Activated CD8-positive, alpha-beta T cell treated with anti-CD3 and anti-CD28 coated beads for 36 hours (primary cell): ENCODE measurements around the gene OR2A2. TPM values are rescaled to one million over a fixed set of nuclear protein-coding genes. Genes with fewer than 3 reads are reported as not detected.

Experiments used
- ATAC-seq: fragments of 200-7000 bp; cut with Tn5 transposase; one replicate; pipeline ENCODE4 v1.10.0; 2021; ENCODE audit warnings: mild to moderate bottlenecking, moderate library complexity
- CTCF ChIA-PET: fragments of 350-600 bp; sonication (Branson Sonifier 250); formaldehyde crosslinking; loops from one replicate; lab custom pipeline; 2021; ENCODE audit warnings: antibody characterized with exemption; lab: Charles Lee
- POLR2A ChIA-PET: fragments of 350-600 bp; sonication (Branson Sonifier 250); formaldehyde crosslinking; loops from one replicate; lab custom pipeline; 2021; ENCODE audit warnings: antibody characterized with exemption; lab: Charles Lee
- DNase-seq: peaks from one replicate; pipeline ENCODE4 v3.0.0-alpha.2; 2020
- H3K27ac Mint-ChIP-seq: one replicate; pipeline ENCODE4 v1.8.0; 2021; ENCODE audit warnings: mild to moderate bottlenecking, mixed read lengths
- H3K27me3 Mint-ChIP-seq: one replicate; pipeline ENCODE4 v1.8.0; 2021; ENCODE audit warnings: mixed read lengths
- H3K36me3 Mint-ChIP-seq: one replicate; pipeline ENCODE4 v1.8.0; 2021; ENCODE audit warnings: low read depth, mixed read lengths
- H3K4me1 Mint-ChIP-seq: one replicate; pipeline ENCODE4 v1.8.0; 2021; ENCODE audit warnings: low read depth, mixed read lengths
- H3K4me3 Mint-ChIP-seq: one replicate; pipeline ENCODE4 v1.8.0; 2021; ENCODE audit warnings: mild to moderate bottlenecking, moderate library complexity, mixed read lengths
- H3K9me3 Mint-ChIP-seq: one replicate; pipeline ENCODE4 v1.8.0; 2021; ENCODE audit warnings: mixed read lengths
- CTCF ChIP-seq: fragments of 200-600 bp; IDR thresholded peaks from one replicate; pipeline ENCODE4 v1.8.0; 2022; ENCODE audit warnings: antibody characterized with exemption, mild to moderate bottlenecking
- intact Hi-C: fragments of 100-400 bp; cut with micrococcal nuclease; formaldehyde crosslinking; loops from one replicate; pipeline ENCODE4 v1.10.0; 2022
- total RNA-seq, 2 experiments: library from RNA; stranded (reverse); gene quantifications; one replicate each; pipeline ENCODE4 v1.2.3, GENCODE V29; 2021

OR2A2 gene
- total RNA-seq, 2 experiments from 2014 or later = not detected

GRCh38 chr7:144132262-144132661, 22.9 kb downstream of the OR2A2 start:
- POLR2A ChIA-PET = no interaction called here
- CTCF ChIA-PET = no interaction called here
- DNase-seq = no peak
- no peak overlapping the region for H3K27ac Mint-ChIP-seq
- no peaks in the 10 kb centered on the region for H3K36me3 Mint-ChIP-seq
- intact Hi-C loops = no loop called here
- no peaks in the 10 kb centered on the region for H3K9me3 Mint-ChIP-seq
- no peaks in the 10 kb centered on the region for H3K4me1 Mint-ChIP-seq
- no peaks in the 10 kb centered on the region for H3K27me3 Mint-ChIP-seq
- no peak overlapping the region for H3K4me3 Mint-ChIP-seq
- no peak for ATAC-seq
- TF ChIP-seq CTCF = no peak

- ATAC-seq (no peak), DNase-seq (no peak)
- intact Hi-C loops = no loop called here
- Mint-ChIP-seq H3K9me3 (no peaks in the 10 kb centered on the region), H3K27ac (no peak overlapping the region), H3K4me3 (no peak overlapping the region), H3K27me3 (no peaks in the 10 kb centered on the region), H3K36me3 (no peaks in the 10 kb centered on the region), H3K4me1 (no peaks in the 10 kb centered on the region)
- ChIA-PET CTCF (interaction anchor here (1.7 kb wide), 1 partner anchor 70 kb away, joined by 3 read pairs; no protein-coding TSS in a partner anchor), POLR2A (no interaction called here)
- TF ChIP-seq CTCF = no peak
These were observed 23.9 kb downstream of the OR2A2 start for GRCh38 chr7:144133307-144133706.

- no peaks in the 10 kb centered on the region for H3K4me1 Mint-ChIP-seq
- CTCF ChIA-PET = interaction anchor here (1.7 kb wide), 1 partner anchor 71 kb away, joined by 3 read pairs; no protein-coding TSS in a partner anchor
- no peaks in the 10 kb centered on the region for H3K36me3 Mint-ChIP-seq
- intact Hi-C loops = no loop called here
- no peaks in the 10 kb centered on the region for H3K27me3 Mint-ChIP-seq
- POLR2A ChIA-PET = no interaction called here
- no peak overlapping the region for H3K27ac Mint-ChIP-seq
- H3K4me3 Mint-ChIP-seq = no peak overlapping the region
- H3K9me3 Mint-ChIP-seq = no peaks in the 10 kb centered on the region
- no peak for TF ChIP-seq CTCF
- no peak for DNase-seq
- ATAC-seq = no peak
These were observed 24.7 kb downstream of the OR2A2 start for GRCh38 chr7:144134116-144134515.

- Mint-ChIP-seq H3K4me1 (no peaks in the 10 kb centered on the region), H3K4me3 (no peak overlapping the region), H3K36me3 (no peaks in the 10 kb centered on the region), H3K27ac (no peak overlapping the region), H3K9me3 (no peaks in the 10 kb centered on the region), H3K27me3 (peaks cover 1% of the 10 kb centered on the region)
- intact Hi-C loops = no loop called here
- TF ChIP-seq CTCF = no peak
- ChIA-PET CTCF (interaction anchor here (3.1 kb wide), 1 partner anchor 9 kb away, joined by 22 read pairs; no protein-coding TSS in a partner anchor), POLR2A (no interaction called here)
- no peak for ATAC-seq
- DNase-seq = no peak
These were observed 28.1 kb downstream of the OR2A2 start for GRCh38 chr7:144137501-144137900.

- ATAC-seq = no peak
- POLR2A ChIA-PET = no interaction called here
- H3K9me3 Mint-ChIP-seq = peaks cover 2% of the 10 kb centered on the region
- H3K4me1 Mint-ChIP-seq = no peaks in the 10 kb centered on the region
- no peak overlapping the region for H3K4me3 Mint-ChIP-seq
- H3K27me3 Mint-ChIP-seq = peaks cover 1% of the 10 kb centered on the region
- CTCF ChIA-PET = interaction anchor here (1.3 kb wide), 1 partner anchor 14 kb away, joined by 9 read pairs; no protein-coding TSS in a partner anchor
- peaks cover 2% of the 10 kb centered on the region for H3K36me3 Mint-ChIP-seq
- TF ChIP-seq CTCF = no peak
- intact Hi-C loops = no loop called here
- no peak for DNase-seq
- no peak overlapping the region for H3K27ac Mint-ChIP-seq
These were observed 32.8 kb downstream of the OR2A2 start for GRCh38 chr7:144142187-144142586.
